GM12878 (cell line): ENCODE data around the gene KIF5C. TPM values are rescaled to one million over a fixed set of nuclear protein-coding genes. Genes with fewer than 3 reads are reported as not detected.

Experiments used
- ATAC-seq: fragments of 200-7000 bp; cut with Tn5 transposase; 3 replicates; pipeline ENCODE4 v1.9.1; 2020; ENCODE audit warnings: mild to moderate bottlenecking, moderate library complexity
- BruUV-seq: library from RNA; stranded (reverse); fragments of 400-500 nt; replicated peaks from 2 replicates; lab custom pipeline; 2021; lab: Mats Ljungman, UMichigan
- CTCF ChIA-PET: fragments of 300-600 bp; sonication (Branson Sonifier 250); formaldehyde crosslinking; extraction: SDS; loops from one replicate; lab custom pipeline; 2021; ENCODE audit warnings: inconsistent platforms; lab: Yijun Ruan, JAX
- POLR2A ChIA-PET: fragments of 350-600 bp; formaldehyde crosslinking; extraction: SDS; loops from one replicate; lab custom pipeline; 2021; ENCODE audit warnings: inconsistent platforms; lab: Charles Lee
- RAD21 ChIA-PET: fragments of 300-600 bp; sonication (Branson Sonifier 250); formaldehyde crosslinking; loops from one replicate; lab custom pipeline; 2023; ENCODE audit warnings: antibody characterized with exemption; ENCODE audit not compliant: unreplicated experiment; lab: Charles Lee
- SMC1A ChIA-PET: fragments of 300-600 bp; sonication (Branson Sonifier 250); formaldehyde crosslinking; loops from one replicate; lab custom pipeline; 2023; ENCODE audit not compliant: unreplicated experiment, uncharacterized antibody; lab: Charles Lee
- DNase-seq: peaks from one replicate; pipeline ENCODE4 v3.0.0-alpha.2; 2011; ENCODE audit warnings: low read depth, low spot score
- FAIRE-seq: peaks from 3 replicates; lab custom pipeline; 2011; peaks lifted over from hg19 to GRCh38; lab: Jason Lieb, UNC
- H2AFZ ChIP-seq: 2 replicates; pipeline ENCODE4 v1.6.0; 2011; ENCODE audit warnings: low read depth, low read length, control low read depth; ENCODE audit not compliant: control insufficient read depth
- H3K27ac ChIP-seq: 2 replicates; pipeline ENCODE4 v1.5.1; 2011; ENCODE audit warnings: control low read depth; ENCODE audit not compliant: control insufficient read depth, insufficient read depth
- H3K27me3 ChIP-seq, 2 experiments: replicated peaks in 1 of 2; 2 replicates each; pipeline versions ENCODE4 v1.6.0 to v1.6.1; 2011; ENCODE audit warnings: low read length in 1 of 2; ENCODE audit not compliant: control insufficient read depth in 2 of 2, insufficient read depth in 2 of 2
- H3K36me3 ChIP-seq, 2 experiments: 2 replicates each; pipeline ENCODE4 v1.5.1; 2011; ENCODE audit warnings: low read length in 1 of 2; ENCODE audit not compliant: control insufficient read depth in 2 of 2, insufficient read depth in 2 of 2
- H3K4me1 ChIP-seq: 2 replicates; pipeline ENCODE4 v1.6.1; 2011; ENCODE audit warnings: mild to moderate bottlenecking, low read length, moderate library complexity, mixed read lengths; ENCODE audit not compliant: control insufficient read depth, insufficient read depth
- H3K4me2 ChIP-seq: 2 replicates; pipeline ENCODE4 v1.6.0; 2011; ENCODE audit warnings: control low read depth; ENCODE audit not compliant: control insufficient read depth, insufficient read depth
- H3K4me3 ChIP-seq: fragments of 200-600 bp; sonication (generic); 2 replicates; pipeline ENCODE4 v1.5.1; 2016
- H3K79me2 ChIP-seq: 2 replicates; pipeline ENCODE4 v1.6.0; 2011; ENCODE audit warnings: low read length; ENCODE audit not compliant: control insufficient read depth, insufficient read depth
- H3K9ac ChIP-seq: 2 replicates; pipeline ENCODE4 v1.8.0; 2011; ENCODE audit warnings: low read length, control low read depth, mixed read lengths; ENCODE audit not compliant: control insufficient read depth, insufficient read depth
- H3K9me3 ChIP-seq: replicated peaks from 3 replicates; pipeline ENCODE4 v1.5.1; 2011; ENCODE audit warnings: mild to moderate bottlenecking, low read length; ENCODE audit not compliant: control insufficient read depth, insufficient read depth
- H4K20me1 ChIP-seq: 2 replicates; pipeline ENCODE4 v1.6.0; 2011; ENCODE audit not compliant: control insufficient read depth, insufficient read depth
- ATF7 ChIP-seq: fragments of 450-650 bp; IDR thresholded peaks from 2 replicates; pipeline ENCODE4 v1.6.1; 2016; ENCODE audit warnings: low read depth, mild to moderate bottlenecking
- BACH1 ChIP-seq: fragments of 450-650 bp; IDR thresholded peaks from 2 replicates; pipeline ENCODE4 v1.6.1; 2017; ENCODE audit warnings: mild to moderate bottlenecking, borderline replicate concordance
- CUX1 ChIP-seq: IDR thresholded peaks from 2 replicates; pipeline ENCODE4 v1.6.1; 2012; ENCODE audit warnings: improper control_type of control experiment, low read depth, low read length; ENCODE audit not compliant: insufficient replicate concordance
- IRF5 ChIP-seq: fragments of 450-650 bp; IDR thresholded peaks from 2 replicates; pipeline ENCODE4 v1.6.1; 2017; ENCODE audit warnings: borderline replicate concordance
- KLF5 ChIP-seq: fragments of 450-650 bp; IDR thresholded peaks from 2 replicates; pipeline ENCODE4 v1.6.1; 2014; ENCODE audit warnings: mild to moderate bottlenecking; ENCODE audit not compliant: partially characterized antibody
- NR2C2 ChIP-seq: IDR thresholded peaks from 2 replicates; pipeline ENCODE4 v1.6.1; 2011; ENCODE audit warnings: borderline replicate concordance, low read depth; ENCODE audit not compliant: control insufficient read depth, insufficient read length
- TAF1 ChIP-seq: IDR thresholded peaks from 2 replicates; pipeline ENCODE4 v1.6.1; 2011; ENCODE audit warnings: mild to moderate bottlenecking, low read depth, low read length, borderline replicate concordance
- ZNF274 ChIP-seq: IDR thresholded peaks from one replicate; pipeline ENCODE4 v1.8.0; 2011; ENCODE audit not compliant: insufficient read length, insufficient read depth
- WGBS: methylation state at CpG from one replicate; pipeline ENCODE4 v1.1.6; 2016; ENCODE audit warnings: low lambda C conversion rate; ENCODE audit not compliant: insufficient replicate concordance, insufficient coverage; ENCODE audit errors: missing lambda C conversion rate; 5-methylcytosine and 5-hydroxymethylcytosine counted together
- in situ Hi-C: fragments of 300-500 bp; cut with MboI; formaldehyde crosslinking; loops from 9 replicates; pipeline ENCODE4 v1.14.3; 2018; ENCODE audit warnings: mixed read lengths
- intact Hi-C: fragments of 100-400 bp; cut with micrococcal nuclease; formaldehyde crosslinking; loops from one replicate; pipeline ENCODE4 v1.14.2; 2022; ENCODE audit not compliant: unreplicated experiment
- polyA plus RNA-seq, 11 experiments: library from polyadenylated mRNA; depleted of rRNA in 4 of 11; unstranded in 6 of 11; stranded (reverse) in 5 of 11; fragments of >200 nt; fragmentation: Nextera tagmentation in 4 of 11; fragmentation: Illumina TruSeq in 1 of 11; extraction: Ambion mirVana in 4 of 11; extraction: Trizol in 1 of 11; gene quantifications; 1 replicate in 1 of 11; 2 replicates in 10 of 11; pipeline versions ENCODE4 v1.2.1 to v1.2.3, GENCODE V29; 2011 to 2016; ENCODE audit warnings: inconsistent platforms in 2 of 11, missing spikeins in 2 of 11, low read depth in 1 of 11
- total RNA-seq, 4 experiments: library from RNA; depleted of rRNA in 3 of 4; stranded (reverse); fragments of >200 nt in 3 of 4; fragmentation: Illumina TruSeq in 1 of 4; extraction: Trizol in 1 of 4; gene quantifications; 2 replicates each; pipeline versions ENCODE4 v1.2.1 to v1.2.3, GENCODE V29; 2013 to 2021

The KIF5C gene
- total and polyA plus RNA-seq, 10 of the 15 experiments (the other 5 are each of a cell fraction or from before 2014, with no cell fraction given), result 0.08 to 0.49 (median 0.24) TPM

GRCh38 chr2:148900350-148900837 is 25.4 kb downstream of the KIF5C start:
- DNase-seq (no peak), ATAC-seq (no peak), FAIRE-seq (no peak)
- no peaks in the 10 kb centered on the region; a peak in 2 of 4 replicates for H3K27me3 ChIP-seq
- no peaks in the 10 kb centered on the region for H3K36me3 ChIP-seq
- H3K27ac ChIP-seq, result no peak overlapping the region
- 23% methylated on average over 2 of the region's 2 CpGs for WGBS
- intact Hi-C loops (no loop called here), in situ Hi-C loops (no loop called here)
- H3K79me2 ChIP-seq, result no peaks in the 10 kb centered on the region
- TF ChIP-seq ATF7, result no peak
- no peak for TF ChIP-seq KLF5
- TF ChIP-seq IRF5, result no peak
- TF ChIP-seq ZNF274, result no peak
- H3K9ac ChIP-seq, result no peak overlapping the region
- POLR2A ChIA-PET, result no interaction called here
- H3K4me3 ChIP-seq, result no peak overlapping the region
- no peak overlapping the region for H2AFZ ChIP-seq
- RAD21 ChIA-PET, result no interaction called here
- CTCF ChIA-PET, result interaction anchor here (1.6 kb wide), 1 partner anchor 10 kb away, joined by 4 read pairs; no protein-coding TSS in a partner anchor
- H4K20me1 ChIP-seq, result no peaks in the 10 kb centered on the region
- no TSS peak for BruUV-seq
- H3K9me3 ChIP-seq, result no peaks in the 10 kb centered on the region
- SMC1A ChIA-PET, result no interaction called here
- no peaks in the 10 kb centered on the region for H3K4me1 ChIP-seq
- H3K4me2 ChIP-seq, result no peak overlapping the region

GRCh38 chr2:148901142-148901541 is 26.1 kb downstream of the KIF5C start:
- Histone ChIP-seq H4K20me1 (no peaks in the 10 kb centered on the region), H3K9ac (no peak overlapping the region), H3K9me3 (no peaks in the 10 kb centered on the region), H3K4me1 (no peaks in the 10 kb centered on the region), H3K27ac (no peak overlapping the region), H3K79me2 (no peaks in the 10 kb centered on the region), H3K36me3 (no peaks in the 10 kb centered on the region), H2AFZ (no peak overlapping the region), H3K4me3 (no peak overlapping the region), H3K4me2 (no peak overlapping the region), H3K27me3 (no peaks in the 10 kb centered on the region; a peak in 2 of 4 replicates)
- 0% methylated on average over 1 of the region's 1 CpG for WGBS
- ATAC-seq (no peak), DNase-seq (no peak), FAIRE-seq (no peak)
- CTCF ChIA-PET, result interaction anchor here (1.6 kb wide), 1 partner anchor 9 kb away, joined by 4 read pairs; no protein-coding TSS in a partner anchor
- SMC1A ChIA-PET, result no interaction called here
- POLR2A ChIA-PET, result no interaction called here
- intact Hi-C loops (no loop called here), in situ Hi-C loops (no loop called here)
- BruUV-seq, result no TSS peak
- RAD21 ChIA-PET, result no interaction called here
- TF ChIP-seq CUX1 (no peak), TAF1 (no peak), NR2C2 (no peak), BACH1 (no peak)
